Kidney epithelial cell (primary cell): ENCODE data around the gene GNB5. TPM values are rescaled to one million over a fixed set of nuclear protein-coding genes. Genes with fewer than 3 reads are reported as not detected.
"Not testable (repeated sequence)": the region's sequence is repeated elsewhere in the genome, so short reads cannot be mapped to it uniquely, and the experiment has no call there.

ENCODE experiments used
- DNase-seq: peaks from one replicate; pipeline ENCODE4 v3.0.0-alpha.2; 2010; ENCODE audit warnings: low read depth
- H3K27me3 ChIP-seq: 2 replicates; pipeline ENCODE4 v1.6.0; 2011; ENCODE audit warnings: low read length; ENCODE audit not compliant: control insufficient read depth, insufficient read depth
- H3K36me3 ChIP-seq: 2 replicates; pipeline ENCODE4 v1.5.1; 2011; ENCODE audit warnings: low read length; ENCODE audit not compliant: control insufficient read depth, insufficient read depth
- H3K4me3 ChIP-seq: 2 replicates; pipeline ENCODE4 v1.5.1; 2011; ENCODE audit warnings: low read depth, mild to moderate bottlenecking, control low read depth, low read length
- CTCF ChIP-seq: IDR thresholded peaks from 2 replicates; pipeline ENCODE4 v1.5.1; 2011; ENCODE audit warnings: mild to moderate bottlenecking, moderate library complexity, low read length, control low read depth, inconsistent platforms; ENCODE audit not compliant: insufficient read depth, poor library complexity, severe bottlenecking
- total RNA-seq: library from RNA; depleted of rRNA; stranded (reverse); fragments of >200 nt; gene quantifications from 2 replicates; pipeline ENCODE4 v1.2.3, GENCODE V29; 2015

GNB5 gene
- total RNA-seq, 1 donor from 2014 or later = 46.7 TPM

GRCh38 chr15:52086011-52086786, 105.0 kb downstream of the GNB5 start:
- Histone ChIP-seq H3K4me3 (no peak overlapping the region), H3K36me3 (no peaks in the 10 kb centered on the region), H3K27me3 (no peaks in the 10 kb centered on the region)
- DNase-seq = no peak
- no peak for TF ChIP-seq CTCF

GRCh38 chr15:52085299-52085698, 105.9 kb downstream of the GNB5 start:
- H3K4me3 ChIP-seq = no peak overlapping the region
- no peaks in the 10 kb centered on the region for H3K27me3 ChIP-seq
- DNase-seq = no peak
- no peaks in the 10 kb centered on the region for H3K36me3 ChIP-seq
- no peak for TF ChIP-seq CTCF

- Histone ChIP-seq H3K36me3 (no peaks in the 10 kb centered on the region), H3K4me3 (no peak overlapping the region), H3K27me3 (no peaks in the 10 kb centered on the region)
- no peak for DNase-seq
- no peak for TF ChIP-seq CTCF
Observed at GRCh38 chr15:52083603-52084002, 107.6 kb downstream of the GNB5 start.

- not testable (repeated sequence) for H3K36me3 ChIP-seq, H3K4me3 ChIP-seq, DNase-seq, H3K27me3 ChIP-seq
Observed at GRCh38 chr15:52083037-52083359, 108.2 kb downstream of the GNB5 start.

- no peak for TF ChIP-seq CTCF
- DNase-seq = no peak
- Histone ChIP-seq H3K27me3 (no peaks in the 10 kb centered on the region), H3K4me3 (no peak overlapping the region), H3K36me3 (no peaks in the 10 kb centered on the region)
Observed at GRCh38 chr15:52082197-52083036, 108.8 kb downstream of the GNB5 start.

- Histone ChIP-seq H3K36me3 (no peaks in the 10 kb centered on the region), H3K27me3 (no peaks in the 10 kb centered on the region), H3K4me3 (no peak overlapping the region)
- DNase-seq = no peak
- TF ChIP-seq CTCF = no peak
Observed at GRCh38 chr15:52080706-52081392, 110.3 kb downstream of the GNB5 start.
